Mucosa of descending colon (tissue), 3 donors: ENCODE data around the gene OSGEP. TPM values are rescaled to one million over a fixed set of nuclear protein-coding genes. Genes with fewer than 3 reads are reported as not detected.
A peak's percentile ranks its signal among the peaks of the same experiment; 100 is the strongest.

ENCODE experiments used
- ATAC-seq: fragments of 200-7000 bp; cut with Tn5 transposase; one replicate; pipeline ENCODE4 v1.9.1; 2020; ENCODE audit warnings: mild to moderate bottlenecking, moderate library complexity
- DNase-seq, 3 donors: peaks; one replicate each; pipeline ENCODE4 v3.0.0-alpha.2; 2020
- H3K36me3 ChIP-seq: fragments of 200-600 bp; one replicate; pipeline ENCODE4 v1.8.0; 2021; ENCODE audit warnings: low read depth, mild to moderate bottlenecking
- H3K4me1 ChIP-seq: fragments of 200-600 bp; one replicate; pipeline ENCODE4 v1.8.0; 2021; ENCODE audit warnings: low read depth, mild to moderate bottlenecking
- H3K4me3 ChIP-seq: fragments of 200-600 bp; one replicate; pipeline ENCODE4 v1.8.0; 2021; ENCODE audit warnings: mild to moderate bottlenecking
- H3K9me3 ChIP-seq: fragments of 200-600 bp; one replicate; pipeline ENCODE4 v1.8.0; 2021; ENCODE audit warnings: mild to moderate bottlenecking
- intact Hi-C, 2 donors: fragments of 100-400 bp; cut with DNase I in 1 of 2; cut with micrococcal nuclease in 1 of 2; formaldehyde crosslinking; loops; one replicate each; pipeline versions ENCODE4 v1.11.0 to v1.11.1; 2022; cut with DNase I, micrococcal nuclease
- total RNA-seq, 3 donors: library from RNA; stranded (reverse); fragmentation: NEBNext Ultra II Directional in 2 of 3; extraction: Animal tissue kit (Norgen Biotek cat#: 25700) in 2 of 3; gene quantifications; one replicate each; pipeline versions ENCODE4 v1.2.1 to v1.2.4, GENCODE V29; 2021 to 2023
- TF ChIP-seq, protein P1 (sequence below): fragments of 200-600 bp; IDR thresholded peaks from one replicate; pipeline ENCODE4 v1.8.0; 2022; ENCODE audit warnings: antibody characterized with exemption, mild to moderate bottlenecking
- donor health status: DM: no; HTN: no; CAD: no; lungs with moderate emphysema.
- donor health status: DM: no; HTN: no; CAD: no.
- donor health status: DM: no; HTN: yes; CAD: no.

Gene OSGEP
- total RNA-seq, 3 donors from 2014 or later, result 32.7 to 52.0 (median 35.9) TPM

- no peak for DNase-seq
- Histone ChIP-seq H3K36me3 (peaks cover 25% of the 10 kb centered on the region), H3K9me3 (no peaks in the 10 kb centered on the region), H3K4me1 (no peaks in the 10 kb centered on the region), H3K4me3 (no peak overlapping the region)
- TF ChIP-seq, protein P1, sequence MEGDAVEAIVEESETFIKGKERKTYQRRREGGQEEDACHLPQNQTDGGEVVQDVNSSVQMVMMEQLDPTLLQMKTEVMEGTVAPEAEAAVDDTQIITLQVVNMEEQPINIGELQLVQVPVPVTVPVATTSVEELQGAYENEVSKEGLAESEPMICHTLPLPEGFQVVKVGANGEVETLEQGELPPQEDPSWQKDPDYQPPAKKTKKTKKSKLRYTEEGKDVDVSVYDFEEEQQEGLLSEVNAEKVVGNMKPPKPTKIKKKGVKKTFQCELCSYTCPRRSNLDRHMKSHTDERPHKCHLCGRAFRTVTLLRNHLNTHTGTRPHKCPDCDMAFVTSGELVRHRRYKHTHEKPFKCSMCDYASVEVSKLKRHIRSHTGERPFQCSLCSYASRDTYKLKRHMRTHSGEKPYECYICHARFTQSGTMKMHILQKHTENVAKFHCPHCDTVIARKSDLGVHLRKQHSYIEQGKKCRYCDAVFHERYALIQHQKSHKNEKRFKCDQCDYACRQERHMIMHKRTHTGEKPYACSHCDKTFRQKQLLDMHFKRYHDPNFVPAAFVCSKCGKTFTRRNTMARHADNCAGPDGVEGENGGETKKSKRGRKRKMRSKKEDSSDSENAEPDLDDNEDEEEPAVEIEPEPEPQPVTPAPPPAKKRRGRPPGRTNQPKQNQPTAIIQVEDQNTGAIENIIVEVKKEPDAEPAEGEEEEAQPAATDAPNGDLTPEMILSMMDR, result no peak
- intact Hi-C loops, result loop anchor here in 1 of 2 donors (10.0 kb wide), 1 partner anchor 46 kb away; no protein-coding TSS in a partner anchor
- peak; percentile 87 for ATAC-seq
Observed at GRCh38 chr14:20400965-20401593, 53.5 kb downstream of the OSGEP start.

DNA sequence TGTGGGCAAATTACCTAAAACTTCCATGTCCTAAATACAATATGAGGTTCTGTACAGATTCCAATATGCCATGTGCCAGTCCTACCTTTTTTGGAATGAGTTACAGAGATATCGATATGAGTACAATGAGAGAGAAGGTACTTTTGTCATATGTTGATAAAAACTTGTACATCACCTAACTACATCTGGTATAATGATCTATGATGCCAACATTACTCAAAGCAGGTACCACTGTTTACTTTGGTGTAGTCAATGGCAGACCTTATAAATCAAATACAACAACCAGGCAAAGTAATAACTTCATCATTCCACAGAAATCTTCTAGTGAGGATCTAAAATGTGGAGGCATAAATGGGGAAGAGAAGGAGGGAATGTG lies 54.0 kb downstream of the OSGEP start:
- intact Hi-C loops, result loop anchor here in 1 of 2 donors (10.0 kb wide), 1 partner anchor 46 kb away; no protein-coding TSS in a partner anchor
- peak; percentile 56 for ATAC-seq
- Histone ChIP-seq H3K36me3 (peaks cover 29% of the 10 kb centered on the region), H3K4me3 (no peak overlapping the region), H3K4me1 (no peaks in the 10 kb centered on the region), H3K9me3 (no peaks in the 10 kb centered on the region)
- TF ChIP-seq, protein P1, result no peak
- no peak for DNase-seq

GRCh38 chr14:20397511-20397910 lies 57.1 kb downstream of the OSGEP start:
- Histone ChIP-seq H3K4me3 (no peak overlapping the region), H3K4me1 (no peaks in the 10 kb centered on the region), H3K36me3 (peaks cover 24% of the 10 kb centered on the region), H3K9me3 (no peaks in the 10 kb centered on the region)
- DNase-seq (no peak), ATAC-seq (no peak)
- intact Hi-C loops, result no loop called here
- TF ChIP-seq, protein P1, result no peak

Other genes with a start within 250 kb of the OSGEP start
- not detected for gene OR11H6, start 231.1 kb downstream of the OSGEP start, total RNA-seq
- gene OR11H7, start 225.8 kb downstream of the OSGEP start, total RNA-seq, result not detected
- not detected for gene OR11H4, start 215.5 kb downstream of the OSGEP start, total RNA-seq
- gene TTC5, start 148.9 kb downstream of the OSGEP start, total RNA-seq, result 10 to 100 TPM; 11.8 to 17.0 (median 13.2) TPM
- gene CCNB1IP1, start 121.5 kb downstream of the OSGEP start, total RNA-seq, result 10 to 100 TPM; 27.6 to 36.0 (median 28.0) TPM
- 10 to 100 TPM in 2 of 3 donors, 1 to 10 TPM in 1; 9.3 to 20.1 (median 14.8) TPM for gene PARP2, start 111.2 kb downstream of the OSGEP start, total RNA-seq
- gene TEP1, start 41.3 kb downstream of the OSGEP start, total RNA-seq, result 100 to 1,000 TPM in 1 of 3 donors, 10 to 100 TPM in 2; 68.7 to 121 (median 85.8) TPM
- under 1 TPM; 0.12 to 0.85 (median 0.27) TPM for gene KLHL33, start 18.6 kb downstream of the OSGEP start, total RNA-seq
- 100 to 1,000 TPM in 1 of 3 donors, 10 to 100 TPM in 2; 83.9 to 115 (median 93.8) TPM for gene APEX1, start 414 bp upstream of the OSGEP start, total RNA-seq
- gene PIP4P1, start 6.6 kb upstream of the OSGEP start, total RNA-seq, result 10 to 100 TPM; 40.6 to 48.4 (median 45.5) TPM
- 10 to 100 TPM; 38.8 to 74.8 (median 72.8) TPM for gene PNP, start 14.6 kb upstream of the OSGEP start, total RNA-seq
- gene RNASE10, start 50.7 kb upstream of the OSGEP start, total RNA-seq, result 1 to 10 TPM in 1 of 3 donors, under 1 TPM in 2; 0.60 to 1.0 (median 0.93) TPM
- not detected for gene RNASE9, start 106.2 kb upstream of the OSGEP start, total RNA-seq
- gene RNASE11, start 133.2 kb upstream of the OSGEP start, total RNA-seq, result not detected
- gene RNASE12, start 136.6 kb upstream of the OSGEP start, total RNA-seq, result not detected
- gene OR6S1, start 186.9 kb upstream of the OSGEP start, total RNA-seq, result not detected
- gene RNASE4, start 229.7 kb upstream of the OSGEP start, total RNA-seq, result 10 to 100 TPM; 35.9 to 37.4 (median 36.4) TPM
- gene ANG, start 234.0 kb upstream of the OSGEP start, total RNA-seq, result 10 to 100 TPM; 25.0 to 50.1 (median 41.0) TPM